Mesothelial cell of epicardium (in vitro differentiated cells): ENCODE data around the gene EIF4E2. TPM values are rescaled to one million over a fixed set of nuclear protein-coding genes. Genes with fewer than 3 reads are reported as not detected.
"Not testable (repeated sequence)": the region's sequence is repeated elsewhere in the genome, so short reads cannot be mapped to it uniquely, and the experiment has no call there.

Experiments used
- DNase-seq, 2 experiments: peaks; one replicate each; pipeline ENCODE4 v3.0.0; 2021; ENCODE audit warnings: low spot score in 2 of 2; ENCODE audit not compliant: unreplicated experiment in 2 of 2
- H3K27ac Mint-ChIP-seq: 2 replicates; pipeline ENCODE4 v1.8.0; 2021; ENCODE audit warnings: mixed read lengths
- H3K27me3 Mint-ChIP-seq: 2 replicates; pipeline ENCODE4 v1.8.0; 2021; ENCODE audit warnings: low read depth, mixed read lengths
- H3K36me3 Mint-ChIP-seq: 2 replicates; pipeline ENCODE4 v1.8.0; 2021; ENCODE audit warnings: mixed read lengths
- H3K4me1 Mint-ChIP-seq: 2 replicates; pipeline ENCODE4 v1.8.0; 2021; ENCODE audit warnings: mixed read lengths
- H3K4me3 Mint-ChIP-seq: 2 replicates; pipeline ENCODE4 v1.8.0; 2021; ENCODE audit warnings: mild to moderate bottlenecking, moderate library complexity, mixed read lengths
- H3K9me3 Mint-ChIP-seq: 2 replicates; pipeline ENCODE4 v1.8.0; 2021; ENCODE audit warnings: mixed read lengths
- CTCF ChIP-seq: fragments of 200-600 bp; sonication (generic); IDR thresholded peaks from one replicate; pipeline ENCODE4 v1.5.0; 2021; ENCODE audit warnings: antibody characterized with exemption; ENCODE audit not compliant: unreplicated experiment
- total RNA-seq: library from RNA; stranded (reverse); gene quantifications from 3 replicates; pipeline ENCODE4 v1.2.1, GENCODE V29; 2021

EIF4E2 gene
- total RNA-seq, 1 donor from 2014 or later = 72.5 TPM

GRCh38 chr2:232532419-232532818, 18.1 kb upstream of the EIF4E2 start:
- Mint-ChIP-seq H3K27ac (no peak overlapping the region), H3K36me3 (peaks cover 2% of the 10 kb centered on the region), H3K4me3 (no peak overlapping the region), H3K27me3 (peaks cover 25% of the 10 kb centered on the region), H3K4me1 (no peaks in the 10 kb centered on the region), H3K9me3 (peaks cover 7% of the 10 kb centered on the region)
- no peak for TF ChIP-seq CTCF
- DNase-seq = no peak

- H3K9me3 Mint-ChIP-seq, H3K27ac Mint-ChIP-seq, H3K4me1 Mint-ChIP-seq, H3K36me3 Mint-ChIP-seq, DNase-seq, H3K4me3 Mint-ChIP-seq: not testable (repeated sequence)
- peaks cover 23% of the 10 kb centered on the region for H3K27me3 Mint-ChIP-seq
These were observed 17.7 kb upstream of the EIF4E2 start for GRCh38 chr2:232532821-232533220.

- TF ChIP-seq CTCF = no peak
- Mint-ChIP-seq H3K27me3 (peaks cover 10% of the 10 kb centered on the region), H3K36me3 (peaks cover 2% of the 10 kb centered on the region), H3K4me3 (no peak overlapping the region), H3K4me1 (peaks cover 6% of the 10 kb centered on the region), H3K27ac (no peak overlapping the region), H3K9me3 (peaks cover 7% of the 10 kb centered on the region)
- DNase-seq = no peak
These were observed 16.4 kb upstream of the EIF4E2 start for GRCh38 chr2:232533944-232534710.

GRCh38 chr2:232534940-232535651, 15.4 kb upstream of the EIF4E2 start:
- H3K27me3 Mint-ChIP-seq = peaks cover 5% of the 10 kb centered on the region
- H3K4me3 Mint-ChIP-seq = no peak overlapping the region

GRCh38 chr2:232535761-232536530, 14.5 kb upstream of the EIF4E2 start:
- no peak for DNase-seq
- Mint-ChIP-seq H3K4me3 (no peak overlapping the region), H3K9me3 (peaks cover 7% of the 10 kb centered on the region), H3K36me3 (peaks cover 2% of the 10 kb centered on the region), H3K4me1 (peaks cover 12% of the 10 kb centered on the region), H3K27me3 (peaks cover 3% of the 10 kb centered on the region), H3K27ac (no peak overlapping the region)
- no peak for TF ChIP-seq CTCF

More at GRCh38 chr2:232534940-232535651, 15.4 kb upstream of the EIF4E2 start:
- Mint-ChIP-seq H3K27ac (no peak overlapping the region), H3K4me1 (peaks cover 12% of the 10 kb centered on the region), H3K9me3 (peaks cover 7% of the 10 kb centered on the region), H3K36me3 (peaks cover 2% of the 10 kb centered on the region)
- no peak for DNase-seq
- TF ChIP-seq CTCF = no peak
